Naive B cell (primary cell): ENCODE results near the gene SHMT1. TPM values are rescaled to one million over a fixed set of nuclear protein-coding genes. Genes with fewer than 3 reads are reported as not detected.

ENCODE experiments used
- ATAC-seq, 2 donors: fragments of 150-1000 bp; cut with Tn5 transposase; 2 replicates each; pipeline ENCODE4 v1.10.0; 2021; ENCODE audit warnings: low read depth in 2 of 2, mild to moderate bottlenecking in 2 of 2, moderate library complexity in 2 of 2
- DNase-seq: peaks from one replicate; pipeline ENCODE4 v3.0.0; 2022
- H3K27ac Mint-ChIP-seq, 6 donors: one replicate each; pipeline ENCODE4 v1.8.0; 2020 to 2022; ENCODE audit warnings: mild to moderate bottlenecking in 6 of 6, mixed read lengths in 6 of 6, moderate library complexity in 5 of 6, inconsistent platforms in 2 of 6
- H3K27me3 Mint-ChIP-seq, 3 donors: one replicate each; pipeline ENCODE4 v1.8.0; 2021 to 2022; ENCODE audit warnings: mixed read lengths in 3 of 3, mild to moderate bottlenecking in 1 of 3
- H3K36me3 Mint-ChIP-seq, 2 donors: one replicate each; pipeline ENCODE4 v1.8.0; 2020 to 2022; ENCODE audit warnings: mixed read lengths in 2 of 2, inconsistent platforms in 1 of 2, mild to moderate bottlenecking in 1 of 2
- H3K4me1 Mint-ChIP-seq, 3 donors: one replicate each; pipeline ENCODE4 v1.8.0; 2020 to 2022; ENCODE audit warnings: mixed read lengths in 3 of 3, inconsistent platforms in 1 of 3, mild to moderate bottlenecking in 1 of 3, moderate library complexity in 1 of 3
- H3K4me3 Mint-ChIP-seq, 8 donors: one replicate each; pipeline ENCODE4 v1.8.0; 2020 to 2022; ENCODE audit warnings: mild to moderate bottlenecking in 8 of 8, mixed read lengths in 8 of 8, moderate library complexity in 8 of 8, inconsistent platforms in 2 of 8
- H3K9me3 Mint-ChIP-seq, 7 donors: one replicate each; pipeline ENCODE4 v1.8.0; 2020 to 2022; ENCODE audit warnings: mixed read lengths in 7 of 7, mild to moderate bottlenecking in 5 of 7, inconsistent platforms in 2 of 7, moderate library complexity in 1 of 7
- polyA plus RNA-seq, 6 donors: library from polyadenylated mRNA; unstranded; fragments of 300-500 nt; fragmentation: Illumina TruSeq; gene quantifications; one replicate each; pipeline ENCODE4 v1.2.3, GENCODE V29; 2021; ENCODE audit warnings: low read depth in 6 of 6

SHMT1 gene
- polyA plus RNA-seq, 6 donors from 2014 or later = 9.1 to 18.0 (median 15.8) TPM

DNA sequence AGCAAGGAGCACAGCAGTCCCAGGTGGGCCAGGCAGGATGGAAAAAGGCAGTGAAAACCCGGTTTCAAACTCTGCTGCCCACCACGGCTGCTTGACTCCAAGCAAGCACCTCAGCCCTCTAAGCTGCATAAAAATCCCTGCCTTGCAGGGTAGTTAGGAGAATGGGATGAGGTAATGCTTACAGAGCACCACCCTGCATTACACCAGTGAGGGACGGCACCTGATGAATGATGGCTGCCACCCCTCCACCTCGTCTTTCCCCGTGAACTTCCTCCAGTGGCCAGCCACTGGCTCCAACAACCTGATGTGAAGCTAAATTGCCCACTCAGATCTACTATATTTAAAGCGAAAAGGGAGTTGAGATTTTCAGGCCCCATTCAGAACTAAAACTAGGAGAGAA lies 81.6 kb downstream of the SHMT1 start:
- Mint-ChIP-seq H3K36me3 (peaks cover 6 to 19% of the 10 kb centered on the region in 2 donors), H3K9me3 (no peaks in the 10 kb centered on the region), H3K27ac (no peak overlapping the region), H3K4me3 (peak overlapping the region in 1 of 8 donors; percentile 41), H3K27me3 (no peaks in the 10 kb centered on the region), H3K4me1 (no peaks in the 10 kb centered on the region)
- ATAC-seq (no peak), DNase-seq (no peak)

DNA sequence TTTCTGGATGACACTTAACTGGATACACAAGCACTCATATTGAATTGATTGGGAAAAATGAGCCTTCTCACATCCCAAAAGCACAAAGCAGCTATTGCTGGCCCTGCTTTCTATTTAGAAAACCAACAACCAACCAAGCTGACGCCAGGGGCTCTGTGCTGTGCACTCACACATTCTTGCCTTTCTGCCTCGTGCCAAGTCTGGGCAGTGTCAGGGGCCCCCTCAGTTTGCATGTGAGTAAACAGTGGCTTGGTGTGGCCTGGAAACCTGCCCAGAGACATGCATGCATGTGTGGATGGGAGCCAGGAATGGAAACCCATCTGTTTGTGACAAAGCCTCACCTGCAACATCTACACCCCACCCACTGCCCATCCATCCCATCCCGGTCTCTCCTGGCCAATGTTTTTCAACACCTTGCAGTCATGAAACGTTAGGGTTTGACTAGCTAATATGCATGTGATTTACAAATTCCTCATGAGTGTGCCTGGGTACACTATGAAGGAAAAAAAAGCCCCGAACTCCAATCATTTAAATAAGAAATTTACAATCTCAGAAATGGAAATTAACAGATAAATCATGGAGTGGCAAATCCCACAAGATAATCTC lies 82.5 kb downstream of the SHMT1 start:
- Mint-ChIP-seq H3K4me3 (peak overlapping the region in 1 of 8 donors; percentile 41), H3K9me3 (no peaks in the 10 kb centered on the region), H3K27ac (no peak overlapping the region), H3K36me3 (peaks cover 6 to 19% of the 10 kb centered on the region in 2 donors), H3K4me1 (no peaks in the 10 kb centered on the region), H3K27me3 (no peaks in the 10 kb centered on the region)
- ATAC-seq = no peak
- DNase-seq = no peak

DNA sequence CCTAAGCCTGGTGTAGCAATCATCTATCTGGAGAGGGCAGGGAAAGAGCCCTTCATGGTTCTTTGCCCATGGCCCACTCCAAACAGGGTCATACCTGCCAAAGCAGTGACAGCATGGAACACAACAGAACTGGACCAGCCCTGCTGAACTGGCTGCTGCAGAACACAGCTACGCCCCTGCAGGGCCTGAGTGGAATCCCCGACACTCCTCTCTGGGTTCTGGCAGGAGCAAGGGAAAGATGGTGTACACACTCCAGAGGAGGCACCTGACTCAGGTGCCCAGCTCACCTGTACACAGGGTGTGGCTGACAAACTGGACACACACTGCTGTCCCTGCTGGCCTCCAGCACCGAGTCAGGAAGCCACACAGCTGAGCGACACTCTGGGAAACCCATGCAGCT lies 83.1 kb downstream of the SHMT1 start:
- ATAC-seq = no peak
- Mint-ChIP-seq H3K27ac (no peak overlapping the region), H3K36me3 (peaks cover 6 to 14% of the 10 kb centered on the region in 2 donors), H3K4me1 (no peaks in the 10 kb centered on the region), H3K27me3 (no peaks in the 10 kb centered on the region), H3K4me3 (no peak overlapping the region), H3K9me3 (no peaks in the 10 kb centered on the region)
- DNase-seq = no peak

DNA sequence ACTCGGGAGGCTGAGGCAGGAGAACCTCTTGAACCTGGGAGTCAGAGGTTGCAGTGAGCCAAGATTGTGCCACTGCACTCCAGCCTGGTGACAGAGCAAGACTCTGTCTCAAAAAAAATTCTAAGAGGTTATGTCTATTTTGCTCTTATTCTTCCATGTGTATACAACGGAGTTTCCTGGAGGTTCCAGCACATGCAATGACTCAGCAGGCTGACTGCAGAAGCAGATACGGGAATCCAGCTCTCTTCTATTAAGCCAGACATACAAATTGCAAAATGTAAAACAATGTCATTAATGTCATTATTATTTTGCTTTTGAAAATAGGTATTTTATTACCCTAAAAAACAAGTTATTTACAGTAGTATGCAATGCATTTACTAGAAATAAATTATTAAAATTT lies 84.5 kb downstream of the SHMT1 start:
- H3K36me3 Mint-ChIP-seq = peaks cover 6% of the 10 kb centered on the region in 2 donors
- no peaks in the 10 kb centered on the region for H3K27me3 Mint-ChIP-seq
- H3K27ac Mint-ChIP-seq = no peak overlapping the region

More for the DNA sequence above, 84.5 kb downstream of the SHMT1 start:
- Mint-ChIP-seq H3K4me1 (no peaks in the 10 kb centered on the region), H3K9me3 (no peaks in the 10 kb centered on the region), H3K4me3 (no peak overlapping the region)
- DNase-seq = no peak
- ATAC-seq = no peak

Other genes starting within 250 kb of the SHMT1 start
- 100 to 1,000 TPM; 124 to 169 (median 146) TPM for gene ALKBH5, start 179.7 kb downstream of the SHMT1 start, polyA plus RNA-seq
- gene LLGL1, start 137.9 kb downstream of the SHMT1 start, polyA plus RNA-seq = 1 to 10 TPM in 2 of 6 donors, under 1 TPM in 3, not detected in 1; 0.38 to 1.4 (median 0.86) TPM
- 100 to 1,000 TPM in 3 of 6 donors, 10 to 100 TPM in 3; 80.0 to 169 (median 98.4) TPM for gene FLII, start 104.8 kb downstream of the SHMT1 start, polyA plus RNA-seq
- gene MIEF2, start 102.9 kb downstream of the SHMT1 start, polyA plus RNA-seq = 10 to 100 TPM in 3 of 6 donors, 1 to 10 TPM in 3; 3.2 to 13.8 (median 9.9) TPM
- 10 to 100 TPM in 5 of 6 donors, 1 to 10 TPM in 1; 5.2 to 20.1 (median 14.6) TPM for gene TOP3A, start 48.6 kb downstream of the SHMT1 start, polyA plus RNA-seq
- gene SMCR8, start 48.3 kb downstream of the SHMT1 start, polyA plus RNA-seq = 1 to 10 TPM; 2.8 to 9.2 (median 5.9) TPM
- not detected for gene EVPLL, start 14.2 kb upstream of the SHMT1 start, polyA plus RNA-seq
- gene LGALS9C, start 113.2 kb upstream of the SHMT1 start, polyA plus RNA-seq = not detected